Mucosa of descending colon (tissue), 3 donors: ENCODE data around the gene CCDC190. TPM values are rescaled to one million over a fixed set of nuclear protein-coding genes. Genes with fewer than 3 reads are reported as not detected.

ENCODE experiments used
- total RNA-seq, 3 donors: library from RNA; stranded (reverse); fragmentation: NEBNext Ultra II Directional in 2 of 3; extraction: Animal tissue kit (Norgen Biotek cat#: 25700) in 2 of 3; gene quantifications; one replicate each; pipeline versions ENCODE4 v1.2.1 to v1.2.4, GENCODE V29; 2021 to 2023
- donor health status: DM: no; HTN: no; CAD: no; lungs with moderate emphysema.
- donor health status: DM: no; HTN: no; CAD: no.
- donor health status: DM: no; HTN: yes; CAD: no.

Gene CCDC190
- total RNA-seq, 3 donors from 2014 or later: not detected

Other genes with a start within 250 kb of the CCDC190 start
- gene DDR2, start 228.7 kb downstream of the CCDC190 start, total RNA-seq: 100 to 1,000 TPM in 1 of 3 donors, 10 to 100 TPM in 2; 13.3 to 203 (median 28.0) TPM
- 10 to 100 TPM; 20.8 to 22.2 (median 21.3) TPM for gene HSD17B7, start 70.5 kb downstream of the CCDC190 start, total RNA-seq
- 10 to 100 TPM in 1 of 3 donors, 1 to 10 TPM in 1, under 1 TPM in 1; 0.46 to 11.1 (median 1.5) TPM for gene RGS4, start 208.2 kb upstream of the CCDC190 start, total RNA-seq